ENCODE measurements around the gene VCX3B. TPM values are rescaled to one million over a fixed set of nuclear protein-coding genes. Genes with fewer than 3 reads are reported as not detected.
"Not testable (repeated sequence)": the region's sequence is repeated elsewhere in the genome, so short reads cannot be mapped to it uniquely, and the experiment has no call there.

VCX3B gene
- polyA plus RNA-seq (ENCODE audit: insufficient read length): not detected

- not testable (repeated sequence) for DNase-seq
Measured at GRCh38 chrX:8464530-8464929, at the start of gene VCX3B. Gene VCX3B, plus strand, starts transcription at chrX:8464830. Its CDS starts 621 bp downstream, at chrX:8465451.

GRCh38 chrX:8418301-8418700, 46.3 kb upstream of the VCX3B start:
- no peak for DNase-seq

DNA sequence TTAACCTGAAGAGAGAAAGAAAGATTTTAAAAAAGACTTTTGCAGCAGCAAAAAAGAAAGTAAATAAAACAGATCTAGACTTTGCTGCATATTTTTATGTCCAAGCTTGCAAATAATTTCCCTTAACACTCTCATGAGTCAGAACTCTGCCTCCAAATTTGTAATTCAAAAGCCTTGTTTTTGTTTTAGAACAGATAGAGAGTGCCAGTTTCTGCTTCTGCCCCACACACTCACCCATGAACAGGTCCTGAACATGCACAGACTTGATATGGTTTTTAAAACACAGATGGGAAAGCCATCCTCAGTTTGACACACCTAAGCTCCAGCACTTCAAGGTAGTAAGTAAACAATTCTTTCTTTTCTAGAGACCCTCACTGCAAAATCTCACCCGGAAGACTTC, 39.7 kb upstream of the VCX3B start:
- DNase-seq: no peak

DNA sequence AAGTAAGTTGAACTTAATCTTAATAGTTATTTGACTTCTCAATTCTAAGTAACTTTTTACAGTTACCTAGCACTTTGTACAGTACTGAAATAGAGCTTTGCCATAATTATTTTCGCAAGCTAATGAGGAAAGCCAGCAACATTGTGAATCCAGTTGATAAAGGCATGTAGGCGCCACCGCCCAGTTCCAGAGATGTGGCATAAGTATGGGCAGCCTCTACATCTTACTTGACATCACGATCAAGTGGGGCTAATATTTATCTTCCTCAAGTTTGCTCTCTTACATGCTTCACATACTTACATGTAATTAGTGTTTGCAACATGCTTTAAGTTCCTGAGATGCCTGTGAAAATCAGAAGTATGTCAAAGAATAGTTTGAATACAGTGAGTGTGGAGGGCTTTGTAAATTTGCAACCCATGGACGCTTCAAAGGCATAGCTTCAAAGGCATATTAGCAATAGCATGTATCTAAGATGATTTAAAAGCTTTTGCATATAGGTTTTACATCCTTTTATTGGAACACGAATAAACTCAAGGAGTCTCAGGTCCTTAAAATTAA, 34.9 kb upstream of the VCX3B start:
- DNase-seq: no peak

DNA sequence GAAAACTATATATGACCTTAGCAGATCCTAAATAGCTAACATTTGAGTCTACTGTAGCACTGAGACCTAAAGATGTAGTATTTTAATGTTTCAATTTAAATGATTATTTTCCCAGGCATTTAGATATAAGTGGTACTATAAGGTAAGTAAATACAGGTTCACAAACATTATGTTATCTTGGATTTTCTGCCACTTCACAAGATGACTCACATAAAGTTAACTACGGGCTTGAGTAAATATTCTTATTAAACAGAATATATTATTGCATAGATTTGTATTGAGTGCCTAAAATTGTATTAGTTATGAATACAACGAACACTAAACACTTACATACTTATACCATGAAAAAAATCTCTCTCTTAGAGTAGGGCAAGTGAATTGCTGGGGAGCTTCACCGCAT, 34.2 kb upstream of the VCX3B start:
- no peak for DNase-seq

DNA sequence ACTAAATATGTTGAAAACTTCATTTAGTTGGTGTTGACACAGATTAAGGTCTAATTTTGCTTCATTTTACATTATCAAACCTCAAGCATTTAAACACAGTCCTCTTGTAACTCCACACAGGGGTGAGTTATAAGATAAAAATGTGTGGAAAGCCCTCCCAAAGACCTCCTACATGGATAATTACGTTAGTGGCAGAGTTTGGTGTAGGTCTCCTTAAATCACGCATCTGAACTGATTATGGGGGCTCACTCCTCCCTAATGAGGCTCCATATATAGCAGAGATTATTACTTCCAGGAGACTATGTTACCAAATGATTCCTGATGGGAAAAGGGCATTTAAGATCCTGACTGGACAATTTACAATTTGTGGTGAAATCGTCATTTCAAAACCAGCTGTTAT, 32.2 kb upstream of the VCX3B start:
- DNase-seq: no peak

GRCh38 chrX:8433109-8434062, 31.2 kb upstream of the VCX3B start:
- no peak for DNase-seq

GRCh38 chrX:8447368-8447767, 17.3 kb upstream of the VCX3B start:
- no peak for DNase-seq

GRCh38 chrX:8452343-8452742, 12.3 kb upstream of the VCX3B start:
- DNase-seq: not testable (repeated sequence)

DNA sequence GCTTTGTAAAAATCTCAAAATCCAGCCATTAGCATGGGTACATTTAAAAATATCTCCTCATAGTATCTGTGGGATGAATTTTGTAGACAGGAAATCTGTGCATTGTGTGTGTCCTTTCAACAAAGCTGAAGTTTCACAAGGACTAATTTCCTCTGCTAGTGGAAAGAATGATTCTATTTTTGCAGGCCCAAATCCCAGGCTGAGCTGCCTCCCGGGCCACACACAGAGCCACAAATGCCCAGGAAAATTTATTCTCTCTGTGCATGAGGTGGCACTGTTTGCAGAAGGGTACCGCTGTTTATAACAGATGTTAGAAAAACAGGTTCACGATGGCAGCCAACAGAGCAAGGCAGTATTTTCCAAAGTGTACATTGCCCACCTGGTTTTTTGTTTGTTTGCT, 11.0 kb upstream of the VCX3B start:
- peak; percentile 13 for DNase-seq

- DNase-seq: no peak
Measured at GRCh38 chrX:8455557-8455956, 9.1 kb upstream of the VCX3B start.

DNA sequence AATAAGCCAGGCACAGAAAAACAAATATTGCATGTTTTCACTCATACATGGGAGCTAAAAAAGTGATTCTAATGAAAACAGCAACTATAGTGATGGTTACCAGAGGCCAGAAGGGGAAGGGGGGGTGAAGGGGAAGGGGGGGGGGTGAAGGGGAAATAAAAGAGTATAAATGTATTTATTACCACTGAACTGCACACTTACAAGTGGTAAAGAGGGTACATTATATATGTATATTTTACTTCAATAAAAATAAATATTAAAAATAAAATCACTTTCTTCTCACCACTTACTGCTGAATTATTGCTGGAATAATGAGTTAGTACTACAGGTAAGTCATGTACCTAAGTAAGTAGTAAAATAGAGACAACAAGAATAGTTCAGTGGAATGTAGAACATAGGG, 2.1 kb upstream of the VCX3B start:
- DNase-seq: no peak

DNA sequence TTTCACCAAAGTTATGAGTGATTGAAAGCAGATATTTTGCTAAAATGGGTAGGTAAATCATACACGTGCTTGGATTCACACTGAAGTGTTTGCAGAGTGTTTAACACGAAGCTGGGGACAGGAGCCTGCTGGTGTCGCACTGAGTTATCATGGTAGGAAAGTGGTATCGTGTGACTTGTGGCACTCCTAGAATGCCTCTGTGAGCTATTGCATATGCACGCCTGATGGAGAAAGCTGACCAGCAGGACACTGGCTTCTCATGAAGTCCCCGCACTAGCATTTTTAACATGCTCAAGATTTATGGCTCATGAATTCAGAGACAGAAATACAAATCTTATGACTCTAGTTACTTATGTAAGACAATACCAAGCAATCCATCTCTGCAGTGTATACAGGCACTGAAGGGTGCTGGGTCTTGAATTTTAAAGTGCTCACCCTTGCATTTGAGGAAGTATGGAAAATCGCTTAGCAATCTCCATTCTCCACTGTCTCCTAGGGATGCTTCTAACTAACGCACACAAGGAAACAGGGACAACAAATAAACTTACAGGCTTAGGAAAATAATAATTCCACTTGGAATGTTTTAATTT, 19.8 kb downstream of the VCX3B start:
- DNase-seq: no peak

DNA sequence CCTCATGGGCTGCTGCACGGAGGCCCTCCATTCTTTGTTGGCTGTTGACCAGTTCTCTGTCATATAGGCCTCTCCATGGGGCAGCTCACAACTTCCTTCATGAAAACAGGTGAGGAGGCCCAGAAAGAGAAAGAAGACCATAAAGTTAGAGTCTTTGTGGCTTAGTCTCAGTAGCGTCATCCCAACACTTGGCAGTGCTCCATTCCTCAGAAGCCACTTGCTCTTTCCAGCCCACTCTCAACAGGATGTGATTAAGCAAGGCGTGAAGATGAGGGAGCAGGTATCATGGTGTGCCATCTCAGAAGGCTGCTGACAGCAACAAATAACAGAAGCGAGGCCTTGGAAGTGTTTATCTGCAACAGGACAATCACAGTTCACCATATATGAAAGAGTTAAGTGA, 30.4 kb downstream of the VCX3B start:
- not testable (repeated sequence) for DNase-seq

DNA sequence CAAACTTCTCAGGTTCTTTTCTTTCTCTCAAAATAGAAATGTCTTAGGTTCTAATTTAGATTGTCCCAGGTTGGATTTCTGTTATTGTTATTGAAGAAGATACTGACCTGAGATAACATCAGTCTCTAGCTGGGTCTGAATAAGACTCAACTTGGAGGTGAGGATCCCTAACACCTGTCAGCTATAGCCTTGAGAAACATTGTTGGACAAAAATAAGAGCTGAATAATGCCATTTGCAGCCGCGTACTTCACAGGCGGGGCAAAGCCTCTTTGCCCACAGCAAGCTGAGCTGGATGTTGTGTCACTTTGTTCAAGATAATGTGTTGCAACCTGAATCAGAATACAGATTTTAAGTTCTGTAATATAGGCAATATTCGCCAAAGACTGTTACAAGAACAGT, 35.6 kb downstream of the VCX3B start:
- no peak for DNase-seq

GRCh38 chrX:8502101-8502500, 37.5 kb downstream of the VCX3B start:
- not testable (repeated sequence) for DNase-seq

DNA sequence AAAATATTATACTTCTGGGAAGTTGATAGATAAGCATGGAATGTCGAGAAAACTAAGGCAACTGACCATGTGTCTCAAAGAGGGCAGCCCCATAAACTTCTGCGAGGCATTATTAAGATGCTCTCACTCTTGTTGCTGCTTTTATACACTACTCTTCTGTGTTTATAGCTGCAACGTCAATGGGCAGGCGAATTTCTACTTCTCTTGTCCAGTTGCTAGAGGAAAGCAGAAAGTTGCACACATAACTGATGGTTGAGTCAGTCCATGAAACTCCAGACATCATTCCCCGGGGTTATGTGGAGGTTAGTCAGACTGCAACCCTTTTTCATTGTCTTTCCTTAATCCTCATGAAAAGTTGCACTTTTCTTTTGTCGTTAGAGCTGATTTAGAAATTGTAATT, 39.8 kb downstream of the VCX3B start:
- no peak for DNase-seq
